Heart left ventricle (tissue), 13 donors: Measurements from ENCODE around the gene BFSP2.

Source experiments
- POLR2A ChIP-seq, 2 donors: fragments of 450-650 bp; IDR thresholded peaks; one replicate each; pipeline ENCODE4 v1.6.1; 2017; ENCODE audit warnings: antibody characterized with exemption in 2 of 2, mild to moderate bottlenecking in 2 of 2, moderate library complexity in 2 of 2
- TF ChIP-seq, protein P1 (sequence below), 12 donors: fragments of 200-600 bp; sonication (generic) in 4 of 12; IDR thresholded peaks; one replicate each; pipeline versions ENCODE4 v1.5.0 to v1.8.0; 2018 to 2022; ENCODE audit warnings: antibody characterized with exemption in 12 of 12, mild to moderate bottlenecking in 5 of 12
- donor health status: ischemic (EF 13 %, LVEDD 7.1; RV severe dilation, severe dysfunction).
- donor health status: DM: no; HTN: yes; CAD: no.
- donor health status: DM: no; HTN: no; CAD: no.
- donor health status: ischemic (EF 25% LVEDD 6.9; RV normal size, moderate dysfunction).
- donor health status: ischemic (EF 25% LVEDD 5.7; RV mildly dilated, moderate dysfunction).
- donor health status: ischemic (EF 35%, LVEDD 5.7; RV mildly dilated, moderate dysfunction).
- donor health status: nonischemic (EF 11% LVEDD 7.7; RV severe dilation, severe dysfunction).
- donor health status: DM: yes; HTN: yes; CAD: no.
- donor health status: PGD.
- donor health status: ischemic (EF 29% LVEDD 5.4; RV normal size, mild dysfunction).
- donor health status: nonischemic (EF 23%, LVEDD 6.1; RV moderate dilation, normal function).

DNA sequence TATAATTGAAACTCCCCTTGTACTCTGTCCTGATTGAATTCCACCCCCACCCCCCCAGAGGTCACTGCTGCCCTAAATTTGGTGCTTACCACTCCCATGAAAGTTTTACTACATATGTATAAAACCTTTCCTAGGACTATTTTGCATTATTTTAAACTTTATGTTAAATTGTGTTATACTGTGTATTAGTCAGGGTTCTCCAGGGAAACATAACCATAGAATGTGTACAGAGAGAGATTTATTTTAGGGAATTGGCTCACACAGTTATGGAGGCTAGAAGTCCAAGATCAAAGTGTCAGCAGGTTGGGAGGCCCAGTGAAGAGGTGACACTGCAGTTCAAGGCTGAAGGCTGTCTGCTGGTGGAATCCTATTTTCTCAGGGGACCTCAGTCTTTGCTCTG is 29.2 kb downstream of the BFSP2 start:
- TF ChIP-seq, protein P1, sequence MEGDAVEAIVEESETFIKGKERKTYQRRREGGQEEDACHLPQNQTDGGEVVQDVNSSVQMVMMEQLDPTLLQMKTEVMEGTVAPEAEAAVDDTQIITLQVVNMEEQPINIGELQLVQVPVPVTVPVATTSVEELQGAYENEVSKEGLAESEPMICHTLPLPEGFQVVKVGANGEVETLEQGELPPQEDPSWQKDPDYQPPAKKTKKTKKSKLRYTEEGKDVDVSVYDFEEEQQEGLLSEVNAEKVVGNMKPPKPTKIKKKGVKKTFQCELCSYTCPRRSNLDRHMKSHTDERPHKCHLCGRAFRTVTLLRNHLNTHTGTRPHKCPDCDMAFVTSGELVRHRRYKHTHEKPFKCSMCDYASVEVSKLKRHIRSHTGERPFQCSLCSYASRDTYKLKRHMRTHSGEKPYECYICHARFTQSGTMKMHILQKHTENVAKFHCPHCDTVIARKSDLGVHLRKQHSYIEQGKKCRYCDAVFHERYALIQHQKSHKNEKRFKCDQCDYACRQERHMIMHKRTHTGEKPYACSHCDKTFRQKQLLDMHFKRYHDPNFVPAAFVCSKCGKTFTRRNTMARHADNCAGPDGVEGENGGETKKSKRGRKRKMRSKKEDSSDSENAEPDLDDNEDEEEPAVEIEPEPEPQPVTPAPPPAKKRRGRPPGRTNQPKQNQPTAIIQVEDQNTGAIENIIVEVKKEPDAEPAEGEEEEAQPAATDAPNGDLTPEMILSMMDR (IDR thresholded peaks at IDR 0.05): no peak
- TF ChIP-seq POLR2A (IDR thresholded peaks at IDR 0.05): no peak
